Measurements from ENCODE around the gene NCF1. TPM values are rescaled to one million over a fixed set of nuclear protein-coding genes. Genes with fewer than 3 reads are reported as not detected.
"Not testable (repeated sequence)": the region's sequence is repeated elsewhere in the genome, so short reads cannot be mapped to it uniquely, and the experiment has no call there.

The NCF1 gene
- total and polyA plus RNA-seq, 2 donors (not counting 1 experiment from before 2014, with no cell fraction given) = 189 to 643 TPM

- H2AFZ ChIP-seq (ENCODE audit: insufficient read depth, low read depth, low read length, poor library complexity, severe bottlenecking); H3K4me1 ChIP-seq (ENCODE audit: control insufficient read depth in 2 of 2, insufficient read depth in 2 of 2, low read length in 2 of 2); H4K20me1 ChIP-seq (ENCODE audit: control insufficient read depth, insufficient read depth, low read length, poor library complexity, severe bottlenecking); H3K79me2 ChIP-seq (ENCODE audit: control insufficient read depth, insufficient read depth, low read length); H3K4me3 ChIP-seq (ENCODE audit: control extremely low read depth in 1 of 5, extremely low read depth in 1 of 5, insufficient read depth in 1 of 5, low read depth in 2 of 5, low read length in 4 of 5); H3K9ac ChIP-seq (ENCODE audit: low read length); H3K27me3 Mint-ChIP-seq; H3K36me3 ChIP-seq (replicated peaks in 1 of 2; ENCODE audit: control extremely low read depth in 1 of 2, control insufficient read depth in 1 of 2, extremely low read depth in 1 of 2, insufficient read depth in 2 of 2, low read length in 1 of 2); H3K9me3 ChIP-seq (ENCODE audit: control extremely low read depth in 1 of 3, control insufficient read depth in 2 of 3, insufficient read depth in 1 of 3, low read length in 2 of 3); ATAC-seq (ENCODE audit: low read depth); intact Hi-C loops (cut with micrococcal nuclease); CTCF ChIA-PET; H3K9me3 Mint-ChIP-seq (ENCODE audit: insufficient read depth); H3K4me2 ChIP-seq (replicated peaks; ENCODE audit: low read depth, low read length, poor library complexity, severe bottlenecking); H3K27me3 ChIP-seq (replicated peaks in 1 of 4; ENCODE audit: control extremely low read depth in 1 of 4, control insufficient read depth in 3 of 4, insufficient read depth in 4 of 4, low read length in 3 of 4); POLR2A ChIA-PET; H3K4me1 Mint-ChIP-seq: not testable (repeated sequence)
- peak overlapping the region; percentile 77 for H3K27ac Mint-ChIP-seq
- peak overlapping the region in 1 of 2 donors; percentile 62 for H3K27ac ChIP-seq (ENCODE audit: low read length in 2 of 2)
- DNase-seq = peak; percentile 10
- no CpG with 5 or more reads among the region's 10 CpGs for WGBS (ENCODE audit: insufficient coverage)
- peak overlapping the region; percentile 29 for H3K4me3 Mint-ChIP-seq
Observed at GRCh38 chr7:74766991-74767390, 6.8 kb upstream of the NCF1 start.

- H3K79me2 ChIP-seq (ENCODE audit: control insufficient read depth, insufficient read depth, low read length); H3K36me3 ChIP-seq (replicated peaks in 1 of 2; ENCODE audit: control extremely low read depth in 1 of 2, control insufficient read depth in 1 of 2, extremely low read depth in 1 of 2, insufficient read depth in 2 of 2, low read length in 1 of 2); H3K27ac Mint-ChIP-seq; H3K4me3 Mint-ChIP-seq; H3K9me3 Mint-ChIP-seq (ENCODE audit: insufficient read depth); H4K20me1 ChIP-seq (ENCODE audit: control insufficient read depth, insufficient read depth, low read length, poor library complexity, severe bottlenecking); H3K4me2 ChIP-seq (replicated peaks; ENCODE audit: low read depth, low read length, poor library complexity, severe bottlenecking); H3K4me1 Mint-ChIP-seq; H3K27ac ChIP-seq (ENCODE audit: low read length in 2 of 2); H3K4me1 ChIP-seq (ENCODE audit: control insufficient read depth in 2 of 2, insufficient read depth in 2 of 2, low read length in 2 of 2); H3K27me3 Mint-ChIP-seq; intact Hi-C loops (cut with micrococcal nuclease); H3K27me3 ChIP-seq (replicated peaks in 1 of 4; ENCODE audit: control extremely low read depth in 1 of 4, control insufficient read depth in 3 of 4, insufficient read depth in 4 of 4, low read length in 3 of 4); H2AFZ ChIP-seq (ENCODE audit: insufficient read depth, low read depth, low read length, poor library complexity, severe bottlenecking); H3K4me3 ChIP-seq (ENCODE audit: control extremely low read depth in 1 of 5, extremely low read depth in 1 of 5, insufficient read depth in 1 of 5, low read depth in 2 of 5, low read length in 4 of 5); H3K9me3 ChIP-seq (ENCODE audit: control extremely low read depth in 1 of 3, control insufficient read depth in 2 of 3, insufficient read depth in 1 of 3, low read length in 2 of 3); DNase-seq; H3K9ac ChIP-seq (ENCODE audit: low read length); ATAC-seq (ENCODE audit: low read depth); POLR2A ChIA-PET; CTCF ChIA-PET: not testable (repeated sequence)
- WGBS (ENCODE audit: insufficient coverage) = no CpG with 5 or more reads among the region's 7 CpGs
Observed at GRCh38 chr7:74770062-74770461, 3.7 kb upstream of the NCF1 start.

- DNase-seq; H3K4me1 ChIP-seq (ENCODE audit: control insufficient read depth in 2 of 2, insufficient read depth in 2 of 2, low read length in 2 of 2); H3K27ac ChIP-seq (ENCODE audit: low read length in 2 of 2); H3K9me3 ChIP-seq (ENCODE audit: control extremely low read depth in 1 of 3, control insufficient read depth in 2 of 3, insufficient read depth in 1 of 3, low read length in 2 of 3); H3K27me3 Mint-ChIP-seq; H3K9me3 Mint-ChIP-seq (ENCODE audit: insufficient read depth); H3K9ac ChIP-seq (ENCODE audit: low read length); H3K27ac Mint-ChIP-seq; H3K36me3 ChIP-seq (replicated peaks in 1 of 2; ENCODE audit: control extremely low read depth in 1 of 2, control insufficient read depth in 1 of 2, extremely low read depth in 1 of 2, insufficient read depth in 2 of 2, low read length in 1 of 2); POLR2A ChIA-PET; H3K4me3 Mint-ChIP-seq; H4K20me1 ChIP-seq (ENCODE audit: control insufficient read depth, insufficient read depth, low read length, poor library complexity, severe bottlenecking); H2AFZ ChIP-seq (ENCODE audit: insufficient read depth, low read depth, low read length, poor library complexity, severe bottlenecking); H3K4me3 ChIP-seq (ENCODE audit: control extremely low read depth in 1 of 5, extremely low read depth in 1 of 5, insufficient read depth in 1 of 5, low read depth in 2 of 5, low read length in 4 of 5); H3K79me2 ChIP-seq (ENCODE audit: control insufficient read depth, insufficient read depth, low read length); CTCF ChIA-PET; H3K4me2 ChIP-seq (replicated peaks; ENCODE audit: low read depth, low read length, poor library complexity, severe bottlenecking); intact Hi-C loops (cut with micrococcal nuclease); H3K4me1 Mint-ChIP-seq; H3K27me3 ChIP-seq (replicated peaks in 1 of 4; ENCODE audit: control extremely low read depth in 1 of 4, control insufficient read depth in 3 of 4, insufficient read depth in 4 of 4, low read length in 3 of 4); ATAC-seq (ENCODE audit: low read depth): not testable (repeated sequence)
- WGBS (ENCODE audit: insufficient coverage) = 96% methylated on average over 4 of the region's 6 CpGs
Observed at GRCh38 chr7:74772093-74772492, 1.7 kb upstream of the NCF1 start.

GRCh38 chr7:74775111-74775510, 1.3 kb downstream of the NCF1 start:
- H3K4me1 Mint-ChIP-seq; CTCF ChIA-PET; intact Hi-C loops (cut with micrococcal nuclease): not testable (repeated sequence)

More at GRCh38 chr7:74775111-74775510, 1.3 kb downstream of the NCF1 start:
- H3K9ac ChIP-seq (ENCODE audit: low read length); DNase-seq; H3K4me3 Mint-ChIP-seq; H3K4me1 ChIP-seq (ENCODE audit: control insufficient read depth in 2 of 2, insufficient read depth in 2 of 2, low read length in 2 of 2); H3K27ac Mint-ChIP-seq; H2AFZ ChIP-seq (ENCODE audit: insufficient read depth, low read depth, low read length, poor library complexity, severe bottlenecking); H3K9me3 ChIP-seq (ENCODE audit: control extremely low read depth in 1 of 3, control insufficient read depth in 2 of 3, insufficient read depth in 1 of 3, low read length in 2 of 3); H3K4me3 ChIP-seq (ENCODE audit: control extremely low read depth in 1 of 5, extremely low read depth in 1 of 5, insufficient read depth in 1 of 5, low read depth in 2 of 5, low read length in 4 of 5); H4K20me1 ChIP-seq (ENCODE audit: control insufficient read depth, insufficient read depth, low read length, poor library complexity, severe bottlenecking); H3K27me3 ChIP-seq (replicated peaks in 1 of 4; ENCODE audit: control extremely low read depth in 1 of 4, control insufficient read depth in 3 of 4, insufficient read depth in 4 of 4, low read length in 3 of 4); POLR2A ChIA-PET; H3K27me3 Mint-ChIP-seq; ATAC-seq (ENCODE audit: low read depth); H3K79me2 ChIP-seq (ENCODE audit: control insufficient read depth, insufficient read depth, low read length); H3K9me3 Mint-ChIP-seq (ENCODE audit: insufficient read depth); H3K36me3 ChIP-seq (replicated peaks in 1 of 2; ENCODE audit: control extremely low read depth in 1 of 2, control insufficient read depth in 1 of 2, extremely low read depth in 1 of 2, insufficient read depth in 2 of 2, low read length in 1 of 2); H3K4me2 ChIP-seq (replicated peaks; ENCODE audit: low read depth, low read length, poor library complexity, severe bottlenecking); H3K27ac ChIP-seq (ENCODE audit: low read length in 2 of 2): not testable (repeated sequence)
- no CpG with 5 or more reads among the region's 6 CpGs for WGBS (ENCODE audit: insufficient coverage)

Measured in B cell (primary cell).